CD14-positive monocyte (primary cell): ENCODE results near the gene KLHL13. TPM values are rescaled to one million over a fixed set of nuclear protein-coding genes. Genes with fewer than 3 reads are reported as not detected.

Experiments used
- DNase-seq, 3 donors: peaks; one replicate each; pipeline ENCODE4 v3.0.0-alpha.2; 2011 to 2022
- H2AFZ ChIP-seq: 2 replicates; pipeline ENCODE4 v1.6.0; 2012; ENCODE audit warnings: mild to moderate bottlenecking, low read depth, low read length, inconsistent platforms; ENCODE audit not compliant: insufficient read depth, poor library complexity, severe bottlenecking
- H3K27ac ChIP-seq, 2 donors: 1 replicate in 1 of 2; 2 replicates in 1 of 2; pipeline ENCODE4 v1.5.1; 2012 to 2013; ENCODE audit warnings: low read length in 2 of 2, control low read depth in 1 of 2, inconsistent platforms in 1 of 2, low read depth in 1 of 2, mild to moderate bottlenecking in 1 of 2
- H3K27me3 ChIP-seq, 2 donors: one replicate each; pipeline versions ENCODE4 v1.6.0 to v1.6.1; 2011 to 2013; ENCODE audit warnings: low read length in 2 of 2; ENCODE audit not compliant: control insufficient read depth in 2 of 2, insufficient read depth in 2 of 2
- H3K36me3 ChIP-seq, 2 donors: replicated peaks in 1 of 2; 1 replicate in 1 of 2; 2 replicates in 1 of 2; pipeline versions ENCODE4 v1.5.1 to v1.6.1; 2012 to 2013; ENCODE audit warnings: low read length in 2 of 2, control low read depth in 1 of 2, inconsistent platforms in 1 of 2, mild to moderate bottlenecking in 1 of 2; ENCODE audit not compliant: insufficient read depth in 2 of 2, control insufficient read depth in 1 of 2
- H3K4me1 ChIP-seq, 2 donors: 1 replicate in 1 of 2; 2 replicates in 1 of 2; pipeline versions ENCODE4 v1.5.1 to v1.6.1; 2012 to 2013; ENCODE audit warnings: low read length in 2 of 2, control low read depth in 1 of 2, inconsistent platforms in 1 of 2, mild to moderate bottlenecking in 1 of 2, moderate library complexity in 1 of 2; ENCODE audit not compliant: insufficient read depth in 2 of 2, control insufficient read depth in 1 of 2
- H3K4me2 ChIP-seq: replicated peaks from 2 replicates; pipeline ENCODE3; 2012; ENCODE audit warnings: low read length, moderate library complexity, mild to moderate bottlenecking; ENCODE audit not compliant: poor library complexity, severe bottlenecking; ENCODE audit errors: extremely low read depth
- H3K4me3 ChIP-seq, 3 experiments: fragments of 200-600 bp in 1 of 3; sonication (generic) in 1 of 3; replicated peaks in 1 of 3; 1 replicate in 2 of 3; 2 replicates in 1 of 3; pipeline ENCODE4 v1.5.1; 2011 to 2013; ENCODE audit warnings: low read length in 3 of 3, mild to moderate bottlenecking in 3 of 3, control low read depth in 2 of 3, low read depth in 2 of 3, inconsistent platforms in 1 of 3, moderate library complexity in 1 of 3
- H3K79me2 ChIP-seq: 2 replicates; pipeline ENCODE4 v1.6.0; 2012; ENCODE audit warnings: mild to moderate bottlenecking, control low read depth, inconsistent platforms, low read length, moderate library complexity; ENCODE audit not compliant: insufficient read depth
- H3K9ac ChIP-seq: 2 replicates; pipeline ENCODE4 v1.6.0; 2017; ENCODE audit warnings: low read length, mild to moderate bottlenecking; ENCODE audit not compliant: insufficient read depth, poor library complexity, severe bottlenecking
- H3K9me3 ChIP-seq, 2 donors: replicated peaks in 1 of 2; 1 replicate in 1 of 2; 2 replicates in 1 of 2; pipeline versions ENCODE4 v1.5.1 to v1.6.1; 2012 to 2013; ENCODE audit warnings: low read length in 2 of 2, control low read depth in 1 of 2; ENCODE audit not compliant: control insufficient read depth in 1 of 2, insufficient read depth in 1 of 2
- H4K20me1 ChIP-seq: 2 replicates; pipeline ENCODE4 v1.6.0; 2012; ENCODE audit warnings: mild to moderate bottlenecking, low read length, control low read depth, moderate library complexity; ENCODE audit not compliant: insufficient read depth
- H3K27ac Mint-ChIP-seq, 7 donors: one replicate each; pipeline ENCODE4 v1.8.0; 2020; ENCODE audit warnings: mild to moderate bottlenecking in 7 of 7, mixed read lengths in 7 of 7, moderate library complexity in 6 of 7, inconsistent platforms in 2 of 7
- H3K27me3 Mint-ChIP-seq, 3 donors: one replicate each; pipeline ENCODE4 v1.8.0; 2021 to 2022; ENCODE audit warnings: low read depth in 3 of 3, mild to moderate bottlenecking in 3 of 3, mixed read lengths in 3 of 3, moderate library complexity in 3 of 3, inconsistent platforms in 1 of 3
- H3K36me3 Mint-ChIP-seq, 2 donors: one replicate each; pipeline ENCODE4 v1.8.0; 2020; ENCODE audit warnings: mixed read lengths in 2 of 2, inconsistent platforms in 1 of 2, mild to moderate bottlenecking in 1 of 2
- H3K4me1 Mint-ChIP-seq: one replicate; pipeline ENCODE4 v1.8.0; 2020; ENCODE audit warnings: mild to moderate bottlenecking, mixed read lengths
- H3K4me3 Mint-ChIP-seq, 2 donors: one replicate each; pipeline ENCODE4 v1.8.0; 2020; ENCODE audit warnings: mild to moderate bottlenecking in 2 of 2, mixed read lengths in 2 of 2, moderate library complexity in 1 of 2
- H3K9me3 Mint-ChIP-seq, 7 donors: one replicate each; pipeline ENCODE4 v1.8.0; 2020 to 2022; ENCODE audit warnings: mixed read lengths in 7 of 7, mild to moderate bottlenecking in 6 of 7, moderate library complexity in 6 of 7, inconsistent platforms in 2 of 7
- WGBS: methylation state at CpG from one replicate; pipeline ENCODE4 v1.1.5; 2013; ENCODE audit warnings: missing lambda C conversion rate; ENCODE audit not compliant: insufficient coverage; 5-methylcytosine and 5-hydroxymethylcytosine counted together
- intact Hi-C, 2 donors: fragments of 100-400 bp; cut with micrococcal nuclease; formaldehyde crosslinking; loops; one replicate each; pipeline versions ENCODE4 v1.15.0 to v1.15.1; 2023
- polyA plus RNA-seq, 3 donors: library from polyadenylated mRNA; depleted of rRNA in 1 of 3; unstranded in 2 of 3; stranded (reverse) in 1 of 3; fragments of 300-500 nt in 2 of 3; fragments of >200 nt in 1 of 3; fragmentation: Illumina TruSeq in 2 of 3; gene quantifications; 1 replicate in 2 of 3; 2 replicates in 1 of 3; pipeline ENCODE4 v1.2.3, GENCODE V29; 2012 to 2021
- TF ChIP-seq, protein P1 (sequence below): fragments of 200-600 bp; IDR thresholded peaks from one replicate; pipeline ENCODE4 v1.8.0; 2022; ENCODE audit warnings: antibody characterized with exemption, mild to moderate bottlenecking

KLHL13 gene
- polyA plus RNA-seq, 3 donors, result 0.05 to 0.41 (median 0.10) TPM

DNA sequence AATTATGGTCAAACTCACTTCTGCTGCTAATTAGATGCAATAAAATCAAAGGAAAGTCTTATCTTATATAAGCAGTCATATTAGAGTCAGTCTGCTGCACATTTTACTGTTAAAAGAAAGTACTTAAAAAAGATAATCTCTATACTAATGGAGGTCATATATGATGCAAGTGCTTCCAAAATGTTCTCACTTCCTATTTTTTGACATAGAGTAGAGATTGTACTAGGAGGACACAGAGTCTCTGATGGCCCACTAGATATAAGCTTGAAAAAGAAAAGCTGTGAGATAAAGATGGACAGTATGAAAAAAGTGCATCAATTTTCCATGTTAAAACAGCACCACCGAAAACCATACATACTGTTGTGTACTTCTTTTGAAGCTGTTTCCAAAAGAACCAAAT is 196.9 kb downstream of the KLHL13 start:
- Histone ChIP-seq H3K27ac (no peak overlapping the region), H3K9ac (no peak overlapping the region), H3K4me2 (no peak overlapping the region), H2AFZ (no peak overlapping the region), H3K4me1 (no peaks in the 10 kb centered on the region), H3K27me3 (no peaks in the 10 kb centered on the region), H3K4me3 (no peak overlapping the region), H3K79me2 (no peaks in the 10 kb centered on the region), H3K36me3 (no peaks in the 10 kb centered on the region), H3K9me3 (no peaks in the 10 kb centered on the region), H4K20me1 (no peaks in the 10 kb centered on the region)
- Mint-ChIP-seq H3K27ac (no peak overlapping the region), H3K27me3 (no peaks in the 10 kb centered on the region), H3K36me3 (no peaks in the 10 kb centered on the region), H3K4me3 (no peak overlapping the region), H3K4me1 (no peaks in the 10 kb centered on the region), H3K9me3 (no peaks in the 10 kb centered on the region)
- intact Hi-C loops, result no loop called here
- WGBS, result no CpG with 5 or more reads among the region's 1 CpG
- no peak for DNase-seq
- TF ChIP-seq, protein P1, sequence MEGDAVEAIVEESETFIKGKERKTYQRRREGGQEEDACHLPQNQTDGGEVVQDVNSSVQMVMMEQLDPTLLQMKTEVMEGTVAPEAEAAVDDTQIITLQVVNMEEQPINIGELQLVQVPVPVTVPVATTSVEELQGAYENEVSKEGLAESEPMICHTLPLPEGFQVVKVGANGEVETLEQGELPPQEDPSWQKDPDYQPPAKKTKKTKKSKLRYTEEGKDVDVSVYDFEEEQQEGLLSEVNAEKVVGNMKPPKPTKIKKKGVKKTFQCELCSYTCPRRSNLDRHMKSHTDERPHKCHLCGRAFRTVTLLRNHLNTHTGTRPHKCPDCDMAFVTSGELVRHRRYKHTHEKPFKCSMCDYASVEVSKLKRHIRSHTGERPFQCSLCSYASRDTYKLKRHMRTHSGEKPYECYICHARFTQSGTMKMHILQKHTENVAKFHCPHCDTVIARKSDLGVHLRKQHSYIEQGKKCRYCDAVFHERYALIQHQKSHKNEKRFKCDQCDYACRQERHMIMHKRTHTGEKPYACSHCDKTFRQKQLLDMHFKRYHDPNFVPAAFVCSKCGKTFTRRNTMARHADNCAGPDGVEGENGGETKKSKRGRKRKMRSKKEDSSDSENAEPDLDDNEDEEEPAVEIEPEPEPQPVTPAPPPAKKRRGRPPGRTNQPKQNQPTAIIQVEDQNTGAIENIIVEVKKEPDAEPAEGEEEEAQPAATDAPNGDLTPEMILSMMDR, result no peak

DNA sequence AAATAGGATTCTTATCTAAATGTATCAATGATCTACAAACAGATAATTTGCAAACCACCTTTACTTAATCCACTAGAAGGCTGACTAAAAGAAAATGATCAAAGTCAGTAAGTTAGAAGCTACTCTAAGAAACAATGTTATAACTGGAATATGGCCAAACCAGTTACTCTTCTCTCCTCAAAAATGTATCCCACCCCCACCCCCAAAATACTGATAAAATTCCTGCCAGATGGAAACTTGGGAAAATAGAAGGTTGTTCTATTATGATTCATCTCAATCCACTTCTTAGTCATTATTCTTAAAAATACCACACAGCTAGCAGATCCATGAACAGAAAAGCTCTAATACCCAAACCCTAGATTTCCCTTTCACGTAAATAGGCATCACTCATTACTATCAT is 206.4 kb downstream of the KLHL13 start:
- H3K36me3 ChIP-seq, result no peaks in the 10 kb centered on the region
- H3K4me3 ChIP-seq, result no peak overlapping the region
- no peaks in the 10 kb centered on the region for H4K20me1 ChIP-seq
- Mint-ChIP-seq H3K27ac (no peak overlapping the region), H3K27me3 (no peaks in the 10 kb centered on the region), H3K9me3 (peaks cover 0 to 3% (median 0%) of the 10 kb centered on the region in 7 donors), H3K4me1 (no peaks in the 10 kb centered on the region), H3K4me3 (no peak overlapping the region), H3K36me3 (no peaks in the 10 kb centered on the region)
- H3K27me3 ChIP-seq, result no peaks in the 10 kb centered on the region
- TF ChIP-seq, protein P1, result no peak
- no peak overlapping the region for H3K27ac ChIP-seq
- no peaks in the 10 kb centered on the region for H3K4me1 ChIP-seq
- no peaks in the 10 kb centered on the region for H3K9me3 ChIP-seq
- no peaks in the 10 kb centered on the region for H3K79me2 ChIP-seq
- DNase-seq, result no peak
- no peak overlapping the region for H2AFZ ChIP-seq
- intact Hi-C loops, result no loop called here
- WGBS, result no CpG with 5 or more reads among the region's 1 CpG
- no peak overlapping the region for H3K9ac ChIP-seq
- no peak overlapping the region for H3K4me2 ChIP-seq
